Right lobe of liver (tissue), 6 donors: Measurements from ENCODE around the gene INPP5B. TPM values are rescaled to one million over a fixed set of nuclear protein-coding genes. Genes with fewer than 3 reads are reported as not detected.

ENCODE experiments used
- ATAC-seq, 4 donors: fragments of 200-7000 bp; cut with Tn5 transposase; one replicate each; pipeline ENCODE4 v1.9.1; 2020; ENCODE audit warnings: mild to moderate bottlenecking in 4 of 4, moderate library complexity in 4 of 4
- DNase-seq, 3 donors: peaks; one replicate each; pipeline ENCODE4 v3.0.0-alpha.2; 2020
- H3K27ac ChIP-seq, 3 donors: fragments of 200-600 bp; one replicate each; pipeline ENCODE4 v1.8.0; 2022
- H3K27me3 ChIP-seq, 2 donors: fragments of 200-600 bp; one replicate each; pipeline ENCODE4 v1.8.0; 2022
- H3K36me3 ChIP-seq, 4 donors: fragments of 200-600 bp; sonication (generic) in 1 of 4; one replicate each; pipeline versions ENCODE4 v1.5.1 to v1.8.0; 2017 to 2022; ENCODE audit warnings: control low read depth in 1 of 4
- H3K4me1 ChIP-seq, 4 donors: fragments of 200-600 bp; sonication (generic) in 1 of 4; one replicate each; pipeline versions ENCODE4 v1.5.1 to v1.8.0; 2017 to 2022; ENCODE audit warnings: control low read depth in 1 of 4
- H3K4me3 ChIP-seq, 3 donors: fragments of 200-600 bp; one replicate each; pipeline ENCODE4 v1.8.0; 2022
- H3K9me3 ChIP-seq, 4 donors: fragments of 200-600 bp; sonication (generic) in 1 of 4; one replicate each; pipeline versions ENCODE4 v1.5.1 to v1.8.0; 2017 to 2022; ENCODE audit warnings: control low read depth in 1 of 4
- POLR2A ChIP-seq: fragments of 450-650 bp; IDR thresholded peaks from one replicate; pipeline ENCODE4 v1.6.1; 2017; ENCODE audit warnings: antibody characterized with exemption, mild to moderate bottlenecking
- WGBS: methylation state at CpG from one replicate; pipeline ENCODE4 v1.1.6; 2018; ENCODE audit warnings: low coverage, low lambda C conversion rate; ENCODE audit not compliant: insufficient coverage; ENCODE audit errors: missing lambda C conversion rate; 5-methylcytosine and 5-hydroxymethylcytosine counted together
- intact Hi-C, 2 donors: fragments of 100-400 bp; cut with DNase I; formaldehyde crosslinking; loops; one replicate each; pipeline versions ENCODE4 v1.11.2 to v1.14.1; 2022
- total RNA-seq, 6 experiments: library from RNA; depleted of rRNA in 2 of 6; stranded (reverse); fragments of >200 nt in 2 of 6; fragmentation: NEBNext Ultra II Directional in 3 of 6; extraction: Animal tissue kit (Norgen Biotek cat#: 25700) in 3 of 6; gene quantifications; one replicate each; pipeline versions ENCODE4 v1.1.0 to v1.2.4, GENCODE V29; 2016 to 2023
- TF ChIP-seq, protein P1 (sequence below), 4 donors: fragments of 200-600 bp in 3 of 4; fragments of 450-650 bp in 1 of 4; IDR thresholded peaks; one replicate each; pipeline versions ENCODE4 v1.5.1 to v1.8.0; 2016 to 2022; ENCODE audit warnings: antibody characterized with exemption in 4 of 4, mild to moderate bottlenecking in 2 of 4
- donor health status: DM: no; HTN: yes; CAD: no.
- donor health status: DM: no; HTN: no; CAD: no.
- donor health status: DM: no; HTN: no; CAD: no.
- donor health status: DM: no; HTN: yes; CAD: no.
- donor health status: DM: no; HTN: yes; CAD: no.

The INPP5B gene
- total RNA-seq, 6 experiments from 2014 or later = 10.5 to 23.1 (median 14.6) TPM

GRCh38 chr1:37861151-37861550, 85.7 kb downstream of the INPP5B start:
- peaks cover 0 to 24% (median 5%) of the 10 kb centered on the region in 4 donors for H3K4me1 ChIP-seq
- intact Hi-C loops = no loop called here
- no peaks in the 10 kb centered on the region for H3K9me3 ChIP-seq
- WGBS = 91% methylated on average over 4 of the region's 4 CpGs
- DNase-seq (no peak), ATAC-seq (no peak)
- H3K4me3 ChIP-seq = no peak overlapping the region
- H3K36me3 ChIP-seq = peaks cover 0 to 48% (median 16%) of the 10 kb centered on the region in 4 donors
- no peak overlapping the region for H3K27ac ChIP-seq
- no peaks in the 10 kb centered on the region for H3K27me3 ChIP-seq
- no peak for TF ChIP-seq POLR2A
- TF ChIP-seq, protein P1, sequence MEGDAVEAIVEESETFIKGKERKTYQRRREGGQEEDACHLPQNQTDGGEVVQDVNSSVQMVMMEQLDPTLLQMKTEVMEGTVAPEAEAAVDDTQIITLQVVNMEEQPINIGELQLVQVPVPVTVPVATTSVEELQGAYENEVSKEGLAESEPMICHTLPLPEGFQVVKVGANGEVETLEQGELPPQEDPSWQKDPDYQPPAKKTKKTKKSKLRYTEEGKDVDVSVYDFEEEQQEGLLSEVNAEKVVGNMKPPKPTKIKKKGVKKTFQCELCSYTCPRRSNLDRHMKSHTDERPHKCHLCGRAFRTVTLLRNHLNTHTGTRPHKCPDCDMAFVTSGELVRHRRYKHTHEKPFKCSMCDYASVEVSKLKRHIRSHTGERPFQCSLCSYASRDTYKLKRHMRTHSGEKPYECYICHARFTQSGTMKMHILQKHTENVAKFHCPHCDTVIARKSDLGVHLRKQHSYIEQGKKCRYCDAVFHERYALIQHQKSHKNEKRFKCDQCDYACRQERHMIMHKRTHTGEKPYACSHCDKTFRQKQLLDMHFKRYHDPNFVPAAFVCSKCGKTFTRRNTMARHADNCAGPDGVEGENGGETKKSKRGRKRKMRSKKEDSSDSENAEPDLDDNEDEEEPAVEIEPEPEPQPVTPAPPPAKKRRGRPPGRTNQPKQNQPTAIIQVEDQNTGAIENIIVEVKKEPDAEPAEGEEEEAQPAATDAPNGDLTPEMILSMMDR (IDR thresholded peaks at IDR 0.05) = no peak

- no peaks in the 10 kb centered on the region for H3K9me3 ChIP-seq
- ATAC-seq = no peak
- intact Hi-C loops = no loop called here
- H3K36me3 ChIP-seq = peaks cover 0 to 44% (median 8%) of the 10 kb centered on the region in 4 donors
- H3K27me3 ChIP-seq = no peaks in the 10 kb centered on the region
- H3K27ac ChIP-seq = peak overlapping the region in 2 of 3 donors; percentile 78 to 82
- H3K4me3 ChIP-seq = peak overlapping the region; percentile 89 to 98 (median 96)
- H3K4me1 ChIP-seq = peaks cover 0 to 25% (median 5%) of the 10 kb centered on the region in 4 donors
- DNase-seq = no peak
- no peak for TF ChIP-seq POLR2A
- TF ChIP-seq, protein P1 (IDR thresholded peaks at IDR 0.05) = no peak
- WGBS = 20% methylated on average over 5 of the region's 5 CpGs
Observed at GRCh38 chr1:37860346-37860666, 86.5 kb downstream of the INPP5B start.

- Histone ChIP-seq H3K27ac (peak within 1 kb of the TSS; percentile 70 to 82 (median 78)), H3K27me3 (no peaks in the 10 kb centered on the region), H3K9me3 (no peaks in the 10 kb centered on the region), H3K4me1 (peaks cover 0 to 25% (median 5%) of the 10 kb centered on the region in 4 donors), H3K36me3 (peaks cover 0 to 44% (median 7%) of the 10 kb centered on the region in 4 donors), H3K4me3 (peak within 1 kb of the TSS; percentile 89 to 98 (median 96))
- intact Hi-C loops = no loop called here
- DNase-seq = peak; percentile 98 to 99 (median 98)
- peak; percentile 98 to 100 (median 99) for ATAC-seq
- WGBS = under 1% methylated on average over 33 of the region's 61 CpGs
- TF ChIP-seq, protein P1 (IDR thresholded peaks at IDR 0.05) = peak; percentile 85 to 95 (median 92)
- TF ChIP-seq POLR2A = peak; percentile 70
Observed at GRCh38 chr1:37859507-37860345, 87.1 kb downstream of the INPP5B start, which contains the start of gene MTF1. Gene MTF1, minus strand, starts transcription at chr1:37859592. Its CDS starts 1,934 bp downstream, at chr1:37857658.

- intact Hi-C loops = no loop called here
- ATAC-seq = peak in 2 of 4 donors; percentile 4 to 7
- Histone ChIP-seq H3K27me3 (no peaks in the 10 kb centered on the region), H3K27ac (peak overlapping the region; percentile 70 to 82 (median 78)), H3K4me3 (peak overlapping the region; percentile 89 to 98 (median 96)), H3K4me1 (peaks cover 0 to 25% (median 5%) of the 10 kb centered on the region in 4 donors), H3K9me3 (no peaks in the 10 kb centered on the region), H3K36me3 (peaks cover 0 to 42% (median 2%) of the 10 kb centered on the region in 4 donors)
- under 1% methylated on average over 17 of the region's 21 CpGs for WGBS
- no peak for DNase-seq
- TF ChIP-seq, protein P1 (IDR thresholded peaks at IDR 0.05) = no peak
- no peak for TF ChIP-seq POLR2A
Observed at GRCh38 chr1:37858931-37859506, 87.8 kb downstream of the INPP5B start.
